ENCODE measurements around the gene MATK. TPM values are rescaled to one million over a fixed set of nuclear protein-coding genes. Genes with fewer than 3 reads are reported as not detected.

The MATK gene
- total and polyA plus RNA-seq, 4 donors = 0.78 to 7.0 (median 1.8) TPM

DNA sequence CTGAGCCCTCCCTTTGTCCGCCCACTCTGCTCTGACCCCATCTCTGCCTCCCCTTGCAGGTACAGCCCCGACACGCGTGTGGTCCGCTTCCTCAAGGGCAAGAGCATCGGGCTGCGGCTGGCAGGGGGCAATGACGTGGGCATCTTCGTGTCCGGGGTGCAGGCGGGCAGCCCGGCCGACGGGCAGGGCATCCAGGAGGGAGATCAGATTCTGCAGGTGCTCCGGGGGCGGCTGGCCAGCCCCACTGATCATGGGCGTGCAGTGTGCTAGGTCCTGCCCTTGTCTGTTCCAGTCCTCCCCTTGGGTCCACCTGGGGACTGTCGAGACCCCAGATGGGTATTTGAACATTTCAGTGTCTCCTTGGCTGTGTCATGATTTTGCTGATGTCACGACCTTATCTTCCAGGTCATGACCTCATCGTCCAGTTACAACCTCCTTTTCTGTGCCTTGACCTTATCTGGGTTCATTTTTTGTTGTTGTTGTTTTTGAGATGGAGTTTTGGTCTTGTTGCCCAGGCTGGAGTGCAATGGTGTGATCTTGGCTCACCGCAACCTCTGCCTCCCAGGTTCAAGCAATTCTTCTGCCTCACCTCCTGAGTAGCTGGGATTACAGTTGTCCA is 50.0 kb downstream of the MATK start:
- peaks cover 3 to 26% (median 6%) of the 10 kb centered on the region in 4 donors for H3K36me3 ChIP-seq (ENCODE audit: control insufficient read depth in 4 of 4, insufficient read depth in 3 of 4, low read depth in 1 of 4, low read length in 3 of 4)
- 91% methylated on average over 21 of the region's 21 CpGs for WGBS

DNA sequence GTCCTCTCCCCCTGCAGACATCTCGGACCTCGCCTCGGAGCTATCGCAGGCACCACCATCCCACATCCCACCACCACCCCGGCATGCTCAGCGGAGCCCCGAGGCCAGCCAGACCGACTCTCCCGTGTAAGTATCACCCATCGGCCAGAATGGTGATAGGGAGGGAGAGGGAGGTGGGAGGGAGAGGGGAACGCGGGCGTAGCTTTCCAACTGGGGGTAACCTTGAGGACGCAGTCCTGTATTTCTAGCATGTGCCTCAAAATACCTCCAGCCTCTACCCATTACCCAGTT is 51.9 kb downstream of the MATK start:
- DNase-seq (ENCODE audit: low spot score) = no peak
- no peaks in the 10 kb centered on the region for H3K27me3 ChIP-seq (ENCODE audit: control insufficient read depth in 4 of 4, insufficient read depth in 4 of 4, low read length in 3 of 4)
- TF ChIP-seq YY1 (IDR thresholded peaks at IDR 0.05) = no peak
- H3K27ac ChIP-seq (ENCODE audit: low read depth in 1 of 2, low read length in 2 of 2) = no peak overlapping the region
- H3K4me1 ChIP-seq (ENCODE audit: control insufficient read depth in 4 of 4, insufficient read depth in 4 of 4, low read length in 3 of 4) = no peaks in the 10 kb centered on the region
- H3K9ac ChIP-seq (ENCODE audit: low read depth in 1 of 2, low read length in 2 of 2) = no peak overlapping the region
- H3K36me3 ChIP-seq (ENCODE audit: control insufficient read depth in 4 of 4, insufficient read depth in 3 of 4, low read depth in 1 of 4, low read length in 3 of 4) = peaks cover 3 to 20% (median 6%) of the 10 kb centered on the region in 4 donors
- no peak overlapping the region for H3K4me3 ChIP-seq (ENCODE audit: low read depth in 1 of 3, low read length in 3 of 3)
- WGBS = 98% methylated on average over 14 of the region's 14 CpGs
- H3K9me3 ChIP-seq (ENCODE audit: control insufficient read depth in 4 of 4, low read length in 3 of 4) = no peaks in the 10 kb centered on the region

More for the DNA sequence above, 50.0 kb downstream of the MATK start:
- TF ChIP-seq NR2F2 (IDR thresholded peaks at IDR 0.05) = no peak
- no peak for TF ChIP-seq RXRA (IDR thresholded peaks at IDR 0.05)
- TF ChIP-seq FOXA2 (IDR thresholded peaks at IDR 0.05) = no peak
- no peak for TF ChIP-seq GABPA (IDR thresholded peaks at IDR 0.05 in 1 of 2, conservative IDR thresholded peaks at IDR 0.05 in 1 of 2)
- no peak for TF ChIP-seq HNF4A (conservative IDR thresholded peaks at IDR 0.05)
- no peak for TF ChIP-seq JUND (IDR thresholded peaks at IDR 0.05)
- no peaks in the 10 kb centered on the region for H3K9me3 ChIP-seq (ENCODE audit: control insufficient read depth in 4 of 4, low read length in 3 of 4)
- no peak overlapping the region for H3K4me3 ChIP-seq (ENCODE audit: low read depth in 1 of 3, low read length in 3 of 3)
- H3K27me3 ChIP-seq (ENCODE audit: control insufficient read depth in 4 of 4, insufficient read depth in 4 of 4, low read length in 3 of 4) = no peaks in the 10 kb centered on the region
- no peak overlapping the region for H3K9ac ChIP-seq (ENCODE audit: low read depth in 1 of 2, low read length in 2 of 2)
- H3K27ac ChIP-seq (ENCODE audit: low read depth in 1 of 2, low read length in 2 of 2) = no peak overlapping the region
- DNase-seq (ENCODE audit: low spot score) = no peak
- H3K4me1 ChIP-seq (ENCODE audit: control insufficient read depth in 4 of 4, insufficient read depth in 4 of 4, low read length in 3 of 4) = no peaks in the 10 kb centered on the region

DNA sequence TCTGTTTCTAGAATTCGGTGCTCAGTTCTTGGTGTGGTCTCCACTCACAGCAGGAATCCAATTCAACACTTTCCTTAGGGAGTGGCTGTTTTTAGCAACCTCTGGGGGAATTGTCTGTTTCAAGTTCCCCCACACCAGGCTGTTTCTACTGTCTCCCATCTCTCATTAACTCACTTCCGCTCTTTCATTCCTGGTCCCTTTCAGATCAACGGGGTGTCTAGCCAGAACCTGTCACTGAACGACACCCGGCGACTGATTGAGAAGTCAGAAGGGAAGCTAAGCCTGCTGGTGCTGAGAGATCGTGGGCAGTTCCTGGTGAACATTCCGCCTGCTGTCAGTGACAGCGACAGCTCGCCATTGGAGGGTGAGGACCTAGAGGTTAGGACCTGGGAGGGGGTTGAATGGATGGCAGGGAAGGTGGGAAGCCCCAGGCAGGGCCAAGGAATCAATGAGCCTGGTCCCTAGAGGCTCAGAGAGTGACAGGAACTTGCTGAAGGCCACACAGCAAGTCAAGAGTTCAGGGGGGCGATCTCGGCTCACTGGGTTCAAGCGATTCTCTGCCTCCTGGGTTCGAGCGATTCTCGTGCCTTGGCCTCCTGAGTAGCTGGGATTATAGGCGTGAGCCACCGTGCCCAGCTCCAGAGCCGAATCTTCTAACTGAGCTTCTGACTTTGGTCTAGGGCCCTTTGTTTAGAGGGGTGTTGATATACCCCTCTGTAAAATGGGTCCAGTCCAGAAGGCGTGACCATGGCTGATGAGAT is 52.5 kb downstream of the MATK start:
- peaks cover 2 to 20% (median 5%) of the 10 kb centered on the region in 4 donors for H3K36me3 ChIP-seq (ENCODE audit: control insufficient read depth in 4 of 4, insufficient read depth in 3 of 4, low read depth in 1 of 4, low read length in 3 of 4)
- 89% methylated on average over 20 of the region's 20 CpGs for WGBS
- TF ChIP-seq, protein P1, sequence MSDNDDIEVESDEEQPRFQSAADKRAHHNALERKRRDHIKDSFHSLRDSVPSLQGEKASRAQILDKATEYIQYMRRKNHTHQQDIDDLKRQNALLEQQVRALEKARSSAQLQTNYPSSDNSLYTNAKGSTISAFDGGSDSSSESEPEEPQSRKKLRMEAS (IDR thresholded peaks at IDR 0.05) = no peak
- TF ChIP-seq JUND (IDR thresholded peaks at IDR 0.05) (no peak), TAF1 (conservative IDR thresholded peaks at IDR 0.05) (no peak), SP1 (IDR thresholded peaks at IDR 0.05) (no peak), EGR1 (IDR thresholded peaks at IDR 0.05; ENCODE audit: low read depth in 2 of 2) (no peak), RAD21 (IDR thresholded peaks at IDR 0.05) (no peak), GABPA (IDR thresholded peaks at IDR 0.05 in 1 of 2, conservative IDR thresholded peaks at IDR 0.05 in 1 of 2) (no peak), YY1 (IDR thresholded peaks at IDR 0.05) (no peak), FOXA1 (IDR thresholded peaks at IDR 0.05) (no peak), HNF4G (IDR thresholded peaks at IDR 0.05) (no peak), FOXA2 (IDR thresholded peaks at IDR 0.05) (no peak), HNF4A (conservative IDR thresholded peaks at IDR 0.05) (no peak), RXRA (IDR thresholded peaks at IDR 0.05) (no peak), NR2F2 (IDR thresholded peaks at IDR 0.05) (no peak)
- TF ChIP-seq, protein P2, sequence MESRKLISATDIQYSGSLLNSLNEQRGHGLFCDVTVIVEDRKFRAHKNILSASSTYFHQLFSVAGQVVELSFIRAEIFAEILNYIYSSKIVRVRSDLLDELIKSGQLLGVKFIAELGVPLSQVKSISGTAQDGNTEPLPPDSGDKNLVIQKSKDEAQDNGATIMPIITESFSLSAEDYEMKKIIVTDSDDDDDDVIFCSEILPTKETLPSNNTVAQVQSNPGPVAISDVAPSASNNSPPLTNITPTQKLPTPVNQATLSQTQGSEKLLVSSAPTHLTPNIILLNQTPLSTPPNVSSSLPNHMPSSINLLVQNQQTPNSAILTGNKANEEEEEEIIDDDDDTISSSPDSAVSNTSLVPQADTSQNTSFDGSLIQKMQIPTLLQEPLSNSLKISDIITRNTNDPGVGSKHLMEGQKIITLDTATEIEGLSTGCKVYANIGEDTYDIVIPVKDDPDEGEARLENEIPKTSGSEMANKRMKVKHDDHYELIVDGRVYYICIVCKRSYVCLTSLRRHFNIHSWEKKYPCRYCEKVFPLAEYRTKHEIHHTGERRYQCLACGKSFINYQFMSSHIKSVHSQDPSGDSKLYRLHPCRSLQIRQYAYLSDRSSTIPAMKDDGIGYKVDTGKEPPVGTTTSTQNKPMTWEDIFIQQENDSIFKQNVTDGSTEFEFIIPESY (IDR thresholded peaks at IDR 0.05) = no peak
- TF ChIP-seq, protein P3, sequence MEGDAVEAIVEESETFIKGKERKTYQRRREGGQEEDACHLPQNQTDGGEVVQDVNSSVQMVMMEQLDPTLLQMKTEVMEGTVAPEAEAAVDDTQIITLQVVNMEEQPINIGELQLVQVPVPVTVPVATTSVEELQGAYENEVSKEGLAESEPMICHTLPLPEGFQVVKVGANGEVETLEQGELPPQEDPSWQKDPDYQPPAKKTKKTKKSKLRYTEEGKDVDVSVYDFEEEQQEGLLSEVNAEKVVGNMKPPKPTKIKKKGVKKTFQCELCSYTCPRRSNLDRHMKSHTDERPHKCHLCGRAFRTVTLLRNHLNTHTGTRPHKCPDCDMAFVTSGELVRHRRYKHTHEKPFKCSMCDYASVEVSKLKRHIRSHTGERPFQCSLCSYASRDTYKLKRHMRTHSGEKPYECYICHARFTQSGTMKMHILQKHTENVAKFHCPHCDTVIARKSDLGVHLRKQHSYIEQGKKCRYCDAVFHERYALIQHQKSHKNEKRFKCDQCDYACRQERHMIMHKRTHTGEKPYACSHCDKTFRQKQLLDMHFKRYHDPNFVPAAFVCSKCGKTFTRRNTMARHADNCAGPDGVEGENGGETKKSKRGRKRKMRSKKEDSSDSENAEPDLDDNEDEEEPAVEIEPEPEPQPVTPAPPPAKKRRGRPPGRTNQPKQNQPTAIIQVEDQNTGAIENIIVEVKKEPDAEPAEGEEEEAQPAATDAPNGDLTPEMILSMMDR (IDR thresholded peaks at IDR 0.05; ENCODE audit: low read depth, low read length, missing input control) = no peak
- TF ChIP-seq, protein P4, sequence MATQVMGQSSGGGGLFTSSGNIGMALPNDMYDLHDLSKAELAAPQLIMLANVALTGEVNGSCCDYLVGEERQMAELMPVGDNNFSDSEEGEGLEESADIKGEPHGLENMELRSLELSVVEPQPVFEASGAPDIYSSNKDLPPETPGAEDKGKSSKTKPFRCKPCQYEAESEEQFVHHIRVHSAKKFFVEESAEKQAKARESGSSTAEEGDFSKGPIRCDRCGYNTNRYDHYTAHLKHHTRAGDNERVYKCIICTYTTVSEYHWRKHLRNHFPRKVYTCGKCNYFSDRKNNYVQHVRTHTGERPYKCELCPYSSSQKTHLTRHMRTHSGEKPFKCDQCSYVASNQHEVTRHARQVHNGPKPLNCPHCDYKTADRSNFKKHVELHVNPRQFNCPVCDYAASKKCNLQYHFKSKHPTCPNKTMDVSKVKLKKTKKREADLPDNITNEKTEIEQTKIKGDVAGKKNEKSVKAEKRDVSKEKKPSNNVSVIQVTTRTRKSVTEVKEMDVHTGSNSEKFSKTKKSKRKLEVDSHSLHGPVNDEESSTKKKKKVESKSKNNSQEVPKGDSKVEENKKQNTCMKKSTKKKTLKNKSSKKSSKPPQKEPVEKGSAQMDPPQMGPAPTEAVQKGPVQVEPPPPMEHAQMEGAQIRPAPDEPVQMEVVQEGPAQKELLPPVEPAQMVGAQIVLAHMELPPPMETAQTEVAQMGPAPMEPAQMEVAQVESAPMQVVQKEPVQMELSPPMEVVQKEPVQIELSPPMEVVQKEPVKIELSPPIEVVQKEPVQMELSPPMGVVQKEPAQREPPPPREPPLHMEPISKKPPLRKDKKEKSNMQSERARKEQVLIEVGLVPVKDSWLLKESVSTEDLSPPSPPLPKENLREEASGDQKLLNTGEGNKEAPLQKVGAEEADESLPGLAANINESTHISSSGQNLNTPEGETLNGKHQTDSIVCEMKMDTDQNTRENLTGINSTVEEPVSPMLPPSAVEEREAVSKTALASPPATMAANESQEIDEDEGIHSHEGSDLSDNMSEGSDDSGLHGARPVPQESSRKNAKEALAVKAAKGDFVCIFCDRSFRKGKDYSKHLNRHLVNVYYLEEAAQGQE (IDR thresholded peaks at IDR 0.05) = no peak
- TF ChIP-seq, protein P5, sequence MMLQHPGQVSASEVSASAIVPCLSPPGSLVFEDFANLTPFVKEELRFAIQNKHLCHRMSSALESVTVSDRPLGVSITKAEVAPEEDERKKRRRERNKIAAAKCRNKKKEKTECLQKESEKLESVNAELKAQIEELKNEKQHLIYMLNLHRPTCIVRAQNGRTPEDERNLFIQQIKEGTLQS (IDR thresholded peaks at IDR 0.05) = no peak

More for the DNA sequence above, 52.5 kb downstream of the MATK start:
- Histone ChIP-seq H3K27ac (ENCODE audit: low read depth in 1 of 2, low read length in 2 of 2) (no peak overlapping the region), H3K9me3 (ENCODE audit: control insufficient read depth in 4 of 4, low read length in 3 of 4) (no peaks in the 10 kb centered on the region), H3K9ac (ENCODE audit: low read depth in 1 of 2, low read length in 2 of 2) (no peak overlapping the region), H3K4me3 (ENCODE audit: low read depth in 1 of 3, low read length in 3 of 3) (no peak overlapping the region), H3K27me3 (ENCODE audit: control insufficient read depth in 4 of 4, insufficient read depth in 4 of 4, low read length in 3 of 4) (no peaks in the 10 kb centered on the region), H3K4me1 (ENCODE audit: control insufficient read depth in 4 of 4, insufficient read depth in 4 of 4, low read length in 3 of 4) (no peaks in the 10 kb centered on the region)
- no peak for DNase-seq (ENCODE audit: low spot score)
